Measurements from ENCODE around the gene PPIL6.

PPIL6 gene

GRCh38 chr6:109440331-109441068 lies at the start of gene PPIL6, which contains the start of gene SMPD2:
Gene PPIL6, minus strand, starts transcription at chr6:109440628. Its CDS starts 38 bp downstream, at chr6:109440590.
Gene SMPD2, plus strand, starts transcription at chr6:109440724. Its CDS starts 398 bp downstream, at chr6:109441122.
- in situ Hi-C loops (cut with MboI; ENCODE audit: low sequenced_read_pairs) = no loop called here

DNA sequence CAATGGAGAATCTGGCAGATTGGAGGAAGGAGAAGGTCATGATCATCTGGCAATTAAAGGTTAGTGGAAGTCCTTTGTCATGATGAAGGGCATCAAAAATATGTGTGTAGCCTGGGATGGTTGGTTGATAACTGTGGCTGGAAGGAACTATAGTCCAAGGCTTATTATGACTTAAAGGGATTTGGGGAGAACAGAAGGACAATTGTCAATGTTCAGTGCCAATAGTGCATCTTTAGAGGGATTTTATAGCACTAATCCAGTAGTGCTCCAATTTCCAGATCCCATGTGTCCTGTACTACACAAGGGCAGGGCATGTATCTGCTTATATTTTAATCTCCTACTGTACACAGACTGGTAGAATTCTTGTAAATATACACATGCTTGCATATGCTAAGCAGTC lies 47.6 kb upstream of the PPIL6 start:
- in situ Hi-C loops (cut with MboI; ENCODE audit: low sequenced_read_pairs) = no loop called here

GRCh38 chr6:109486068-109486467 lies 45.6 kb upstream of the PPIL6 start:
- in situ Hi-C loops (cut with MboI; ENCODE audit: low sequenced_read_pairs) = no loop called here

DNA sequence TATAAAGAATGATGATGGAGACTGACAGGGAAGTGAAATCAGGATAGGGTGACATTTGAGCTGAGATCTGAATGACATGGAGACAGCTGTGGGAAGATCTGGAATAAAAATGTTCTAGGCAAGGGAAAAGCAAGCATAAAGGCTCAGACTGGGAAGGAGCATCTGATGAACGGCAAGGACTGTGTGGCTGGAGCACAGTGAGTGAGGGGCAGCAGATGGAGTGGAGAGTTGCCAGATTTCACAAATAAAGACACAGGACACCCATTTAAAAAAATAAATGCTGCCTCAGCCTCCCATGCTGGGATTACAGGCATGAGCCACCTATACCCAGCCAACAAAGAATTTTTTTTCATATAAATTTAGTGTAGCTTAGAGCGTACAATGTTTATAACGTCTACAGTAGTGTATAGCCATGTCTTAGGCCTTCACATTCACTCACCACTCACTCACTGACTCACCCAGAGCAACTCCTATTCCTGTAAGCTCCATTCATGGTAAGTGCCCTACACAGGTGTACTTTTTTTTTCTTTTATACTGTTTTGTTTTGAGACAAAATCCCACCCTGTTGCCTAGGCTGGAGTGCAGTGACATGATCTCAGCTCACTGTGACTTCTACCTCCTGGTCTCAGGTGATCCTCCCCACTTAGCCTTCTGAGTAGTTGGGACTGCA lies 45.0 kb upstream of the PPIL6 start:
- in situ Hi-C loops (cut with MboI; ENCODE audit: low sequenced_read_pairs) = no loop called here

DNA sequence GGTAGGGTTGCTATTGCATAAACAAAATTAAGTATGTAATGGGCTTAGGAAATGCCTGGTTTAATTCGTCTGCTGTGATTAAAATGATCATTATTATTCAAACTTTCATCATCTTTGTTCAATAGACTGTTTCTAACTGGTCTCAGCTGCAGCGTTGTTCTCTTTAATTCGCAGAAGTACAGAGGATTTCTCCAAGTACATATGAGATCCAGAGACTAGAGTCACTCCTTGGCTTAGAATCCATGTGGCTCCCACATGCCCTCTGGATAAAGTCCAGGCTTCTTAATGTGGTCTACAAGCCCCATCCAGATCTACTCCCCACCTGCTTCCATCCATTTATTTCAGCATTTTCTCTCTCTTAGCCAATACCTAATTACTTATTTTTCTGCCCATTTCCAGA lies 43.7 kb upstream of the PPIL6 start:
- in situ Hi-C loops (cut with MboI; ENCODE audit: low sequenced_read_pairs) = no loop called here

DNA sequence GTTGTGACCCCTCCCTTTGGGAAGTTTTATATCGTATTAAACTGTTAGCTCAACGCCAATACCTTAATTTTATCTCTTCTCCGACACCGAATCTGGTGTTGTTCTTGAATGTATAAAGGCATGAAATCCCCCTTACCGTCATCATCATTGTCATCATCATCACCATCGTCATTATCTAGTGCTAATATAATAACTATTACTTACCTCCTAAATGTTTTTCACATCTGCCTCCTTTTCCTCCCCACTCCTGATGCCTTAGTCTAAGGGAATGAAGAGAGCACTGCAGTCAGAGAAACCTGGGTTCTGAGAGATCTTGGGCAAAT lies 43.3 kb upstream of the PPIL6 start:
- in situ Hi-C loops (cut with MboI; ENCODE audit: low sequenced_read_pairs) = no loop called here

DNA sequence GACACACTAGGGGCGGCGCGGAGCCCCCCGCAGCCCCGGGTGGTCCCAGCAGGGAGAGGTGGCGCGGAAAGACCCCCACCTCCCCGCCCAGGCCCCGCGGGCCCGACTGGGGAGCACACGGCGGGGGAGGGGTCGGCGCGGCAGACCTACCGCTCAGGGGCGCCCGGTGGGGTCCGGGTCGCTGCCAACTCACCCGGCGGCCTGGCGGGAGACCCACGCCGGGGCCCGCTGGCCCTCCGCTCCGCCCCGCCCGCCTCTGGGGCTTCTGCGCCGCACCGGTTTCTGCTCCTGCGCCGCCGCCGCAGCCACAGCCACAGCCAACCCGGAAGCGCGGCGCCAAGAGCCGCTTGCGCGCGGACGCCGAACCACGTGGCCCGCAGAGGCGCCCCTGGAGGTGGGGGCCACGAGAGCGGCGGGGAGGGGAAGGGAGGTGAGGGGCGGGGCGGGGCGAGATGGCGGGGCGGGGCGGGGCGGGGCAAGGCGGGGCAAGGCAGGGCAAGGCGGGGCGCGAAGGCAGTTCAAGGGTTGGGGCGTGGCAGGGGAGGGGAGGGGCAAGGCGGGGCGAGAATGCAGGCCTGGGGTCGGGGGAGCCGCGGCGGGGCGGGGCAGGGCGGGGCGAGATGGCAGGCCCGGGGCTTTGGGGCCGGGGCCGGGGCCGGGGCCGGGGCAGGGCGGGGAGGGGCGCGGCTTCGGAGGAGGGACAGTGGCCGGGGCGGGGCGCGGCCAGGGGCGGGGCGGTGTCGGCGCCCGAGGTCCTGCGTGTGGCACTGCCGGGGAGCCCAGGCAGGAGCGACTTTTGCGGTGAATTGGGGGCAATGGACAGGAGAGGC lies 42.7 kb upstream of the PPIL6 start, which contains the start of gene ZBTB24:
TSS of gene ZBTB24 (minus strand) at position 315 of the 830 bp plus-strand sequence. CDS start 1,193 bp downstream, outside the sequence.
- in situ Hi-C loops (cut with MboI; ENCODE audit: low sequenced_read_pairs) = no loop called here

GRCh38 chr6:109480993-109481480 lies 40.6 kb upstream of the PPIL6 start:
- in situ Hi-C loops (cut with MboI; ENCODE audit: low sequenced_read_pairs) = no loop called here

GRCh38 chr6:109478841-109479624 lies 38.6 kb upstream of the PPIL6 start:
- in situ Hi-C loops (cut with MboI; ENCODE audit: low sequenced_read_pairs) = no loop called here

GRCh38 chr6:109478222-109478805 lies 37.9 kb upstream of the PPIL6 start:
- in situ Hi-C loops (cut with MboI; ENCODE audit: low sequenced_read_pairs) = no loop called here

DNA sequence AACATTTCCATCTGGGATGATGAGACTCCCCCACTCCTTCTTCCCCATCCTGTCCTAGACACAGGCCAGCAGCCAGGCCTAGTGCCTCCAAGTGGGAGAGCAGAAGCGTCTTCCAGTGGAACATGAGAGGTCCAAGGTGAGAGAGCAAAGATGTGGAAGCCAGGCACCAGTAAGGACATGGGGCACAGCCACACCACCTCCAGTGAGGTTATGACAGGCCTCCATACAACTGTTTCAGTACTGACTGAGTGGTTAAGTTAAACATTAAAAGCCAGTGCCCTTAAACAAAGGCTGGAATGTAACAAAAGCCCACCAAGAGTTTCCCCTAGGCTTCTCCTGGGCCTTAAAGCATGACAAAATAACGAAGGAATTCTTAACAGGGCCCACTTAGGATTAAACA lies 37.3 kb upstream of the PPIL6 start:
- in situ Hi-C loops (cut with MboI; ENCODE audit: low sequenced_read_pairs) = no loop called here

DNA sequence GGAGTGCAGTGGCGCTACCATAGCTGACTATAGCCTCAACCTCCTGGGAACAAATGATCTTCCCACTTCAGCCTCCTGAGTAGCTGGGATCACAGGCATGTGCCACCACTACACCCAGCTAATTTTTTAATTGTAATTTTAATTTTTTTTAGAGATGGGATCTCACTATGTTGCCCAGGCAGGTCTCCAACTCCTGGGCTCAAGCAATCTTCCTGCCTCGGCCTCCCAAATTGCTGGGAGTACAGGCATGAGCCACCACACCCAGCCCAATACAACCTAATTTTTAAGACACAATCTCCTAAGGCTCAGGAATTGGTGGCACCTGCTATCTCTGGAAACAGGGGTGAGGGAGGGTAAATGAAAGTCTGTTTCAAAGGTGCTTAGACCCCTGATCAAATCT lies 36.8 kb upstream of the PPIL6 start:
- in situ Hi-C loops (cut with MboI; ENCODE audit: low sequenced_read_pairs) = no loop called here

GRCh38 chr6:109475625-109476024 lies 35.2 kb upstream of the PPIL6 start:
- in situ Hi-C loops (cut with MboI; ENCODE audit: low sequenced_read_pairs) = no loop called here

DNA sequence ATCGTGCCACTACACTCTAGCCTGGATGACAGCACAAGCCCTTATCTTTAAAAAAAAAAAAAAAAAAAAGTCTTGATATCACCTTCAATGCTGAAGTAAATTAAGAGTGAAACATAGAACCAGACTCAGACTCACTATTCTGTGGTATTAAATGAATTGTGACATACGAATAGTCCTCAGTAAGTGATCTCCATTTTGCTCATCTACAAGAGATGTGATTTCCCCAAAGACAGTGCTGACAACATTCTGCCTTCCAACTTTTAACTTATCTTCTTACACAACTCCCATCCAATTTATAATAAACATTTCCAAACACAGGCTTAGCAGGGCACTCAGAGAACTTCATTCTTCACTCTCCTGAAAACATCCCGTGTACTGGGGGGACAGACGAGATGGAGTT lies 34.6 kb upstream of the PPIL6 start:
- in situ Hi-C loops (cut with MboI; ENCODE audit: low sequenced_read_pairs) = no loop called here

- in situ Hi-C loops (cut with MboI; ENCODE audit: low sequenced_read_pairs) = no loop called here
Measured at GRCh38 chr6:109473120-109473519, 32.7 kb upstream of the PPIL6 start.

GRCh38 chr6:109472132-109472995 lies 31.9 kb upstream of the PPIL6 start:
- in situ Hi-C loops (cut with MboI; ENCODE audit: low sequenced_read_pairs) = no loop called here

DNA sequence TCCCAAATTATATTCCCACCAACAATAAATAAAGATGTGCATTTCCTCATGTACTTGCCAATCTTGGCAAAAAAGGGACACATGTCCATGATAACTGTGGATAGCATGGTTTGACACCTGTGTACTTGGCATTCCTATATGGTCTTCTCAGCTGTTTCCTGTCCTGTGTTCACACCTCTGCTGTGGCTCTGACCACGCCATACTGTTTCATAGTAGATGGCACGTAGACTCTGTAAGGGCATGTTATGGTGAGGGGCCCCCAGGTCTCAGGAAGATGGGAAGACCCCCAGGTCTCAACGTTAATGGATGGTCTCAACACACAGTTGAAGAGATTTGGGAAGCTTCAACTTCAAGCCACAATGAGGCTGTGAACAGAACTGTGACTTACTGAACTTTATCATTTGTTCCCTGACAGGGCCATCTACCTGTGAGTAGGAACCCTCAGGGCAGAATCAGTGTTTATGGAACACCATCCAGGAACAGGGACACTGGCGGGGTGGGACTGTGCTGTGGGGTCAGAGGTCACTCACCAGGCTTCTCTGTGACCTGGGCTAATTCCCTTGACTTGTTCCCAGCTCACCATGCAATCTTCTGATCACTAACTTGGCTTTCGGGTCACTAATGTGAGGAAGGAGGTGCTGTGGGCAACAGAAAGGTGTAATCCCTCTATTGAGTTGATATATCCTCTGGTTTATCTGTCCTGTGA lies 30.8 kb upstream of the PPIL6 start:
- in situ Hi-C loops (cut with MboI; ENCODE audit: low sequenced_read_pairs) = no loop called here

- in situ Hi-C loops (cut with MboI; ENCODE audit: low sequenced_read_pairs) = no loop called here
Measured at GRCh38 chr6:109469591-109470189, 29.3 kb upstream of the PPIL6 start.

Measured in HL-60/S4 treated with retinoic acid at 250 ng/mL for 4 days and 3 days (cell line).